Kidney (tissue), 14 donors: ENCODE data around the gene ARSD. TPM values are rescaled to one million over a fixed set of nuclear protein-coding genes. Genes with fewer than 3 reads are reported as not detected.
A peak's percentile ranks its signal among the peaks of the same experiment; 100 is the strongest.
"Not testable (repeated sequence)": the region's sequence is repeated elsewhere in the genome, so short reads cannot be mapped to it uniquely, and the experiment has no call there.

Source experiments
- DNase-seq, 5 donors: peaks; one replicate each; pipeline ENCODE4 v3.0.0-alpha.2; 2013 to 2020
- FAIRE-seq: peaks from 2 replicates; lab custom pipeline; 2012; peaks lifted over from hg19 to GRCh38; lab: Jason Lieb, UNC
- H3K27ac ChIP-seq, 2 donors: one replicate each; pipeline ENCODE4 v1.7.0; 2013; ENCODE audit warnings: low read depth in 2 of 2, low read length in 2 of 2, inconsistent platforms in 1 of 2
- H3K27me3 ChIP-seq: one replicate; pipeline ENCODE4 v1.7.1; 2013; ENCODE audit warnings: low read length, inconsistent platforms; ENCODE audit not compliant: control insufficient read depth, insufficient read depth
- H3K36me3 ChIP-seq, 3 donors: one replicate each; pipeline versions ENCODE4 v1.7.0 to v1.7.1; 2013; ENCODE audit warnings: low read length in 3 of 3, control low read depth in 1 of 3, inconsistent platforms in 1 of 3; ENCODE audit not compliant: insufficient read depth in 3 of 3, control insufficient read depth in 2 of 3
- H3K4me1 ChIP-seq, 3 donors: one replicate each; pipeline versions ENCODE4 v1.7.0 to v1.7.1; 2013; ENCODE audit warnings: low read length in 3 of 3, inconsistent platforms in 1 of 3, low read depth in 1 of 3; ENCODE audit not compliant: control insufficient read depth in 2 of 3, insufficient read depth in 2 of 3
- H3K4me3 ChIP-seq, 3 donors: one replicate each; pipeline versions ENCODE4 v1.7.0 to v1.8.1; 2013; ENCODE audit warnings: low read length in 3 of 3, control low read depth in 1 of 3, inconsistent platforms in 1 of 3
- H3K9ac ChIP-seq, 3 donors: one replicate each; pipeline versions ENCODE4 v1.7.0 to v1.7.1; 2013; ENCODE audit warnings: low read length in 3 of 3, control low read depth in 1 of 3, inconsistent platforms in 1 of 3
- H3K9me3 ChIP-seq, 3 donors: one replicate each; pipeline versions ENCODE4 v1.7.0 to v1.7.1; 2013; ENCODE audit warnings: low read length in 3 of 3, control low read depth in 1 of 3, inconsistent platforms in 1 of 3; ENCODE audit not compliant: control insufficient read depth in 2 of 3, insufficient read depth in 1 of 3
- intact Hi-C: fragments of 100-400 bp; cut with DNase I; formaldehyde crosslinking; loops from one replicate; pipeline ENCODE4 v1.11.1; 2022
- polyA plus RNA-seq: library from polyadenylated mRNA; stranded (reverse); fragments of 350-450 nt; fragmentation: Illumina TruSeq; extraction: RNeasy Lipid Tissue Mini Kit (QIAGEN cat#74804); gene quantifications from one replicate; pipeline ENCODE4 v1.2.3, GENCODE V29; 2014; ENCODE audit warnings: low read depth, low replicate concordance; ENCODE audit not compliant: insufficient read depth
- total RNA-seq: library from RNA; stranded (reverse); fragmentation: NEBNext Ultra II Directional; extraction: Animal tissue kit (Norgen Biotek cat#: 25700); gene quantifications from one replicate; pipeline ENCODE4 v1.2.1, GENCODE V29; 2021
- TF ChIP-seq, protein P1 (sequence below): IDR thresholded peaks from 3 replicates; pipeline ENCODE4 v1.5.1; 2012; ENCODE audit warnings: mild to moderate bottlenecking, moderate library complexity, borderline replicate concordance; ENCODE audit not compliant: insufficient read depth; ENCODE audit errors: extremely low read depth
- donor health status: control.
- donor health status: control.
- donor health status: control.
- donor health status: control.
- donor health status: control.
- donor health status: DM: yes; HTN: yes; CAD: no.
- donor health status: Normal renal cell carcinoma (clear cell type).

The ARSD gene
- total and polyA plus RNA-seq, 2 donors from 2014 or later: 35.4 to 106 TPM

DNA sequence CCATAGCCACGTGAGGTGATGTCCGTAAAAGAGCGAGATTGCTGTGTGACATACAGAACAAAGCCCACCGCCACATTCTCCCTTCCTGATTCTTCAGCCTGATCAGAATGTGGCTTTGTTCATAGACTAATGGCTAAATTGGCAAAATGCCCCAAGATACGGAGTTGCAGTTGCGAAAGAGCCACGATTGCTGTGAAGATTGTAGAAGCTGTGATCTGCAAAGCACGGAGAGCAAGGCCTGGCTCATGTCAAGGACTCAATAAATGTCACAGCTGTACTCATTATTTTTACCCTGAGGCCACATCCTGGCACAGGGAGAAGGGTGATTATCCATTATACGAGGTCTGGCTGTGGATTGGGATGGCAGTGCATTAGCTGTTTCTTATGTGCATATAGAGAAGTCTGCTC, 34.2 kb downstream of the ARSD start:
- Histone ChIP-seq H3K4me1 (peaks cover 0 to 8% (median 5%) of the 10 kb centered on the region in 3 donors), H3K36me3 (no peaks in the 10 kb centered on the region), H3K9me3 (no peaks in the 10 kb centered on the region), H3K4me3 (no peak overlapping the region), H3K27me3 (no peaks in the 10 kb centered on the region), H3K9ac (no peak overlapping the region), H3K27ac (no peak overlapping the region)
- DNase-seq (peak in 4 of 5 donors; percentile 56 to 72 (median 59)), FAIRE-seq (no peak)
- intact Hi-C loops: no loop called here
- TF ChIP-seq, protein P1, sequence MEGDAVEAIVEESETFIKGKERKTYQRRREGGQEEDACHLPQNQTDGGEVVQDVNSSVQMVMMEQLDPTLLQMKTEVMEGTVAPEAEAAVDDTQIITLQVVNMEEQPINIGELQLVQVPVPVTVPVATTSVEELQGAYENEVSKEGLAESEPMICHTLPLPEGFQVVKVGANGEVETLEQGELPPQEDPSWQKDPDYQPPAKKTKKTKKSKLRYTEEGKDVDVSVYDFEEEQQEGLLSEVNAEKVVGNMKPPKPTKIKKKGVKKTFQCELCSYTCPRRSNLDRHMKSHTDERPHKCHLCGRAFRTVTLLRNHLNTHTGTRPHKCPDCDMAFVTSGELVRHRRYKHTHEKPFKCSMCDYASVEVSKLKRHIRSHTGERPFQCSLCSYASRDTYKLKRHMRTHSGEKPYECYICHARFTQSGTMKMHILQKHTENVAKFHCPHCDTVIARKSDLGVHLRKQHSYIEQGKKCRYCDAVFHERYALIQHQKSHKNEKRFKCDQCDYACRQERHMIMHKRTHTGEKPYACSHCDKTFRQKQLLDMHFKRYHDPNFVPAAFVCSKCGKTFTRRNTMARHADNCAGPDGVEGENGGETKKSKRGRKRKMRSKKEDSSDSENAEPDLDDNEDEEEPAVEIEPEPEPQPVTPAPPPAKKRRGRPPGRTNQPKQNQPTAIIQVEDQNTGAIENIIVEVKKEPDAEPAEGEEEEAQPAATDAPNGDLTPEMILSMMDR: no peak

- Histone ChIP-seq H3K27ac (no peak overlapping the region), H3K4me3 (no peak overlapping the region), H3K9ac (no peak overlapping the region), H3K36me3 (no peaks in the 10 kb centered on the region), H3K9me3 (no peaks in the 10 kb centered on the region), H3K4me1 (peaks cover 0 to 8% (median 5%) of the 10 kb centered on the region in 3 donors), H3K27me3 (no peaks in the 10 kb centered on the region)
- no peak for FAIRE-seq
- TF ChIP-seq, protein P1: no peak
- intact Hi-C loops: no loop called here
- DNase-seq: no peak
Measured at GRCh38 chrX:2892816-2893215, 36.3 kb downstream of the ARSD start.

GRCh38 chrX:2890536-2891460, 38.3 kb downstream of the ARSD start:
- H3K9ac ChIP-seq, H3K4me3 ChIP-seq, H3K27me3 ChIP-seq, H3K27ac ChIP-seq, H3K36me3 ChIP-seq, H3K4me1 ChIP-seq, intact Hi-C loops, FAIRE-seq, H3K9me3 ChIP-seq, DNase-seq: not testable (repeated sequence)

DNA sequence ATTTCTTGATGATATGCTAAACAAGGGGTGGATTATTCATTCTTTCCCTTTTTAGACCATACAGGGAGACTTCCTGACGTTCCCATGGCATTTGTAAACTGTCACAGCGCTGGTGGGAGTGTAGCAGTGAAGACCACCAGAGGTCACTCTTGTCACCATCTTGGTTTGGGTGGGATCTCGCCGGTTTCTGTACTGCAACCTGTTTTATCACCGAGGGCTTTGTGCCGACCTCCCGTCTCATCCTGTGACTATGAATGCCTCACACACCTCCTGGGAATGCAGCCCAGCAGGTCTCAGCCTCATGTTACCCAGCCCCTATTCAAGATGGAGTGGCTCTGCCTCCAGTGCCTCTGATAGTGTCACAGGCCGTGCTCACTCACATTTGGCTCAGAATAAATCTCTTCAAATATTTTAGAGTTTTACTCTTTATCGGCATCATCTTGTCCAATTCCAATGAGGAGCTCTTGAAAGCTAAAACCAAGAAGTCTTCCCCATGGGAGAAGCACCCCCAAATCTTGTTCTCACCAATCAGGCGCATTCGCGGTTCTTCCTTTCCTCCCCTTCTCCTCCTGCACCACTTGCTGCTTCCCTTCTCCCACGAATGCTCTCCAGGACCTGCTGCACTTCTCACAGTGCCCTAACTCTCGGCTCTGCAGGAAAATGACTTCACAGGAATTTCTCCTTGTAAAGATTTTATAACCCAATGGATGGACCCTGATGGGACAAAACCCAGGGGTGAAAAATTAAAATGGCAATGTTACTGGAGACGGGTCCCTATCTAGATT, 39.2 kb downstream of the ARSD start:
- H3K4me1 ChIP-seq, intact Hi-C loops, H3K9me3 ChIP-seq, H3K27ac ChIP-seq, FAIRE-seq, H3K27me3 ChIP-seq, H3K36me3 ChIP-seq: not testable (repeated sequence)
- H3K9ac ChIP-seq: peak overlapping the region in 1 of 3 donors; percentile 18
- DNase-seq: peak in 4 of 5 donors; percentile 57 to 72 (median 64)
- peak overlapping the region; percentile 53 to 70 (median 66) for H3K4me3 ChIP-seq
